ENCODE data around the gene KRT71. TPM values are rescaled to one million over a fixed set of nuclear protein-coding genes. Genes with fewer than 3 reads are reported as not detected.

KRT71 gene
- total and polyA plus RNA-seq, 5 donors: not detected

DNA sequence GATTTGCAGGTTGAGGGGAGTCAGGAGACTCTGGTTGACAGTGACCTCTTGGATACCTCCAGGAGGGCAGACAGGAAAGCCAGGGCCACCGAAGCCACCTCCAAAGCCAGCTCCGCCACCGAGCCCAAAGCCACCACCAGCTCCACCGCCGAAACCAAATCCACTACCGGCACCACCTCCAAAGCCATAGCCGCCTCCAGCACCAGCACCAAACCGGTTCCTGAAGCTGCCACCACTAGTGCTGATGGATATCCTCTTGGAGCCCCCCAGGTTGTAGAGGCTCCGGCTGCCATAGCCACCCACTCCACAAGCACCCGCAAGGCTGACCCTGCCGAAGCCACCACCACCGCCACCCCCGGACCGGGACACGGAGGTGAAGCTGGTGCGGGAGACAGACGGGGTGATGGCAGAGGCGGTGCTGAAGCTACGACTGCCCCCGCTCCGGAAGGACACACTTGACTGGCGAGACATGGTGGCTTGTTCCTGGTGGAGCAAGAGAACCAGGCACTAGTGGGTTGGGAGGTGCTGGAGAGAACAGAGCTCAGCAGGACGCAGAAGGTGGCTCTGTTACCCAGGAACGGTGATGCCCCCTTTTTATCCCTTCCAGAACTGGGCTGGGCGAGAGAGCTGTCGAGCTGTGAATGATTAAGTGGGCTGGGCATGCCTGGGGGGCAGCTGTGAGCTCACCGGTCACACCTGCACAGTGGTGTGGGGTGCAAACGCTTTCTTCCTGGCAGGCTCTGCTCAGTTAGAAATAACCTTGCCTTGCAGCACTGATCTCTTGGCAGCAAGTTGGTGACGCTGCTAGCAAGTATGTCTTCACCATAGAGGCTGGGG lies 32.9 kb downstream of the KRT71 start, which contains the start of gene KRT5:
Gene KRT5 (minus strand): TSS at position 569 of the 837 bp plus-strand sequence. CDS start 98 bp downstream, at position 471.
- intact Hi-C loops (cut with DNase I): no loop called here
- no peak within 1 kb of the TSS for H3K4me3 ChIP-seq (ENCODE audit: low read length)
- 83% methylated on average over 29 of the region's 29 CpGs for WGBS
- H3K9me3 ChIP-seq (ENCODE audit: control insufficient read depth, low read length): no peaks in the 10 kb centered on the region
- no peak for ATAC-seq
- no peaks in the 10 kb centered on the region for H3K4me1 ChIP-seq (ENCODE audit: control insufficient read depth, insufficient read depth, low read length)
- no peaks in the 10 kb centered on the region for H3K27me3 ChIP-seq (ENCODE audit: control insufficient read depth, insufficient read depth)
- no peak within 1 kb of the TSS for H3K27ac ChIP-seq (ENCODE audit: low read length)
- DNase-seq: no peak

DNA sequence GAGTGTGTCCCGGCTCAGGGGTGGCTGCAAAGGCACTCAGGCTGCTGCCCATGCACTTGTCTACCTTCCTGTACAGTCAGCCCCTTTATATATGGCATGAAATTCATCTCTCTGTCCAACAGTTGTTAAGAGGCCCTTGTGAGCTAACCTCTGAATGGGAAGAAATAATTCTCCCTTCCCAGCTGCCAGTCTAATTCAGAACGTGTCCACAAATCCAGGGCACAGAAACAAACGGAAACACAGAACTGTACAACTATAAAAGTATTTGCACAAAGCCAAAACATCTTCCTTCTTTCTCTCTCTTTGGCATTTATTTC lies 33.6 kb downstream of the KRT71 start:
- Histone ChIP-seq H3K4me1 (ENCODE audit: control insufficient read depth, insufficient read depth, low read length) (no peaks in the 10 kb centered on the region), H3K27ac (ENCODE audit: low read length) (no peak overlapping the region), H3K27me3 (ENCODE audit: control insufficient read depth, insufficient read depth) (no peaks in the 10 kb centered on the region), H3K9me3 (ENCODE audit: control insufficient read depth, low read length) (no peaks in the 10 kb centered on the region), H3K4me3 (ENCODE audit: low read length) (no peak overlapping the region)
- DNase-seq (no peak), ATAC-seq (no peak)
- intact Hi-C loops (cut with DNase I): no loop called here
- WGBS: 75% methylated on average over 3 of the region's 3 CpGs

DNA sequence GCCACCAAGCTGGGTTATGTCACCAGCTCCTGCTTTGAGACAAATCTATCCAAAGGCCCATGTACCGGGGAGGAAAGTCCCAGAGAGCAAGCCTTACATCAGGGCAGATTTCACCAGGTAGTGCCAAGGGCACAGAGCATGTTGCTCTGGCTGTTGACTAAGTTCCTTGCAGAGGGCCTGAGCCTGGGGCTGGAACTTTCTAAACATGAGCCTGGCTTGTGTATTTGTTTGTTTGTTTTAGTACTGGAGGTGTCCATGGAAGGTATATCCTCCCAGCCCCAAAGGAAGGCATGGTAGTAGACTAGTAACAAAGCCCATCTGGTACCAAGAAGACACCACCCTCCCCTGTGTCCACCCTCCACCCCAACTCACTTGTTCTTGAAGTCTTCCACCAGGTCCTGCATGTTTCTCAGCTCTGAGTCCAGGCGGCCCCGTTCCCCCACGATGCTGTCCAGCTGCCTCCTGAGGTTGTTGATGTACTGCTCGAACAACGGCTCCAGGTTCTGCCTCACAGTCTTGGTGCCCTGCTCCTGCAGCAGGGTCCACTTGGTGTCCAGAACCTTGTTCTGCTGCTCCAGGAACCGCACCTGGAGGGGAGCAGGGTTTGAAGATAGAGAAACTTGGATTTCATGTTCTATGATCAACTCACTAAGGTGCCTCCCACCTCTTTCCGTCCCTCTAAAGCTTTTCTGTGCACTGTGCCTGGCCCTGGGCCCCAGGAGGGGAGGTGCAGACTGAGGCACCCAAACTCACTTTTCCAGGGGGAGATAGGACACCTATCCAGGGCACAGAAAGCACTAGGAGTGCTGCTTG lies 34.2 kb downstream of the KRT71 start:
- ATAC-seq (no peak), DNase-seq (no peak)
- H3K27ac ChIP-seq (ENCODE audit: low read length): no peak overlapping the region
- H3K4me3 ChIP-seq (ENCODE audit: low read length): no peak overlapping the region
- 84% methylated on average over 8 of the region's 8 CpGs for WGBS
- H3K27me3 ChIP-seq (ENCODE audit: control insufficient read depth, insufficient read depth): no peaks in the 10 kb centered on the region
- no peaks in the 10 kb centered on the region for H3K9me3 ChIP-seq (ENCODE audit: control insufficient read depth, low read length)
- intact Hi-C loops (cut with DNase I): no loop called here
- H3K4me1 ChIP-seq (ENCODE audit: control insufficient read depth, insufficient read depth, low read length): no peaks in the 10 kb centered on the region

DNA sequence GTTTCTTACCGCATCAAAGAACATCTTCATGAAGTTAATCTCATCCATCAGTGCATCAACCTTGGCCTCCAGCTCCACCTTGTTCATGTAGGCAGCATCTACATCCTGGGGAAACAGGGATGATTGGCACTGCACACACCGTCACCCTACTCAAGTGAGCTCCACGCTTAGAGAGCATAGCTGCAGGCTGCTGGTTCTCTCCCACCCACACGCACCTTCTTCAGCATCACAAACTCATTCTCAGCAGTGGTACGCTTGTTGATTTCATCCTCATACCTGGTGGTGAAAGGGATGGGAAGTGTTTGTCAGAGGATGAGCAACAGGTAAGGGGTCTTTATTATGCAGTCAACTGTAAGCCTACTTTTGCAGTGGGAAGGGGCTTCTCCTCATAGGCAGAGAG lies 35.1 kb downstream of the KRT71 start:
- no peak for ATAC-seq
- no peak for DNase-seq
- Histone ChIP-seq H3K27me3 (ENCODE audit: control insufficient read depth, insufficient read depth) (no peaks in the 10 kb centered on the region), H3K9me3 (ENCODE audit: control insufficient read depth, low read length) (no peaks in the 10 kb centered on the region), H3K27ac (ENCODE audit: low read length) (no peak overlapping the region), H3K4me1 (ENCODE audit: control insufficient read depth, insufficient read depth, low read length) (no peaks in the 10 kb centered on the region), H3K4me3 (ENCODE audit: low read length) (no peak overlapping the region)
- 85% methylated on average over 5 of the region's 5 CpGs for WGBS
- intact Hi-C loops (cut with DNase I): no loop called here

DNA sequence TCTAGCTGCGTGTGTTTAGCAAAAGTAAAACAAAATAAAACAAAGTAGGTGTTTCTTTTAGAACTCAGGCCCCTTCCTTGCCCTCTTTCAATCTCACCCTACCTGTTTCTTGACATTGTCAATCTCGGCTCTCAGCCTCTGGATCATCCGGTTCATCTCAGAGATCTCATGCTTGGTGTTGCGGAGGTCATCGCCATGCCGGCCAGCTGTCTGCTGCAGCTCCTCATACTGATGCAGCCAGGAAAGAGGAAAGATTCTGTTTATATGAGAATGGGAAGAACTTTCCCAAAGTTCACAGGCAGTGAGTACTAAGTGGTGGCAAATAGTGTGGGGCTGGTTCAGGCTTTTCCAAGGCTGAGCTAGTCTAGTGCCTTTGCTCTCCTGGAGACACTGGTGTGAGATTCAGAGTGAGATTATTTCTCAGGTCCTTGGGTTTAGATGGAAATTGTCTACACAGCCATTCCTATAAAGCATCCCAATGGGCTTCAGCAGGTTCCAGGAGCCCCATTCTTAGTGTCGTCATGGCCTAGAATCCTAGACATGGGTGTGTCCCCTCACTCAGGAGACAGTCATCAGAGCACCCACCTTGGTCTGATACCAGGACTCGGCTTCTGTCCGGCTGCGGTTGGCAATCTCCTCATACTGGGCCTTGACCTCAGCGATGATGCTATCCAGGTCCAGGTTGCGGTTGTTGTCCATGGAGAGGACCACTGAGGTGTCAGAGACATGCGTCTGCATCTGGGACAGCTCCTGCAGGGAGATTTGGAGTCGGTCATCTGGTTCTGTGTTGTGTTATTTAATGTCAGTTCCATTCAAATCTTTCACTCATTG lies 35.7 kb downstream of the KRT71 start:
- ATAC-seq: no peak
- no peaks in the 10 kb centered on the region for H3K27me3 ChIP-seq (ENCODE audit: control insufficient read depth, insufficient read depth)
- H3K4me3 ChIP-seq (ENCODE audit: low read length): no peak overlapping the region
- no peak for DNase-seq
- 89% methylated on average over 14 of the region's 14 CpGs for WGBS
- H3K9me3 ChIP-seq (ENCODE audit: control insufficient read depth, low read length): no peaks in the 10 kb centered on the region
- no peak overlapping the region for H3K27ac ChIP-seq (ENCODE audit: low read length)
- H3K4me1 ChIP-seq (ENCODE audit: control insufficient read depth, insufficient read depth, low read length): no peaks in the 10 kb centered on the region
- intact Hi-C loops (cut with DNase I): no loop called here

DNA sequence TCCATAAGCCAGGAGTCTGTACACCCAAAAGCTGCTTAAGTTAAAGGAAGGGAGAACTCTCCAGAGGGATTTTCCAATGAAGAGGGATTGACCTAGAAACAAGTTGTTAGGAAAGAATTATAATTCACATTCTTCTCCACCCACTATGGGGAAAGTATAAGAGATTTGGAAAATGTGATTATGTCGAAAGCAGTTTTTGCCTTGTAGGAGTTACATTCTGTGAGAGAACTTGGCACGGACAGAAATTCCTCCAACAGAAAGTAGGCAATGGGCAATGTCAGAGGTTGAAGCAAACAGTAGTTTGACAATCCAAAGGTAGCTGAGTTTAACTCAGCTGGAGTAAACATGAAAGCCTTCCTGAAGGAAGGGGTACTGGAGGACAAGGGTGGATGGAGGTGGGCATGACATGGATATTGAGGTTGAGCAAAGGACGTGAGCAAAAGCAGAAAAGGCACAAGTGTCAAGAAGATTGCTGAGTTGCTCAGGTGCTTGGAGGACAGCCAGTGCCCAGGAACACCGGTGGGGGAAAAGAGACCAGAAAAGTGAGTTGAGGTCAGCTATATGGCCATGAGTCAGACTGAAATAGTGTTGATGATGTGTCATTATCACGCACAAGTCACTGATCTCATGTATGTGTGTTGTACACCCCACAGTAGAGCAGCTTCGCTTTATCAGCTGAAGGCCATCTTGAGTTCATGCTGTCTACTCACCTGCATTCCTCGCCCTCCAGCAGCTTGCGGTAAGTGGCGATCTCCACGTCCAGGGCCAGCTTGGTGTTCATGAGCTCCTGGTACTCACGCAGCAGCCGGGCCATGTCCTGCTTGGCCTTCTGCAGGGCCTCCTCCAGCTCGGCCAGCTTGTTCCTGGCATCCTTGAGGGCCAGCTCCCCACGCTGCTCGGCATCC lies 36.8 kb downstream of the KRT71 start:
- H3K9me3 ChIP-seq (ENCODE audit: control insufficient read depth, low read length): no peaks in the 10 kb centered on the region
- H3K27me3 ChIP-seq (ENCODE audit: control insufficient read depth, insufficient read depth): no peaks in the 10 kb centered on the region
- WGBS: 86% methylated on average over 15 of the region's 15 CpGs
- H3K4me3 ChIP-seq (ENCODE audit: low read length): no peak overlapping the region
- H3K4me1 ChIP-seq (ENCODE audit: control insufficient read depth, insufficient read depth, low read length): no peaks in the 10 kb centered on the region
- ATAC-seq (no peak), DNase-seq (no peak)
- intact Hi-C loops (cut with DNase I): no loop called here
- H3K27ac ChIP-seq (ENCODE audit: low read length): no peak overlapping the region

DNA sequence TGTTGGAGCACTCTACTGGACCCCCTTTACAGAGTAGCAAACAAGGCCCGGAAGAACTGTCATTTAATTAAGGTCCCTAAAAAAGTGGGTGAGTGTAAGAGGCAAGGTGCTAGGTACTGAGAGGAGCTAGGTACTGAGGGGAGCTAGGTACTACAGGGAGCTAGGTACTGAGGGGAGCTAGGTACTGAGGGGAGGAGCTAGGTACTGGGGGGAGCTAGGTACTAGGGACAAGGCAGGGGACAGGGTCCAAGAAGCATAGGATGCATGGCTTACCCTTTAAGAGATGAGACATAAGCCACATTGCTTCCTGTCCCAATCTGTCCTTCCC lies 37.7 kb downstream of the KRT71 start:
- DNase-seq: no peak
- Histone ChIP-seq H3K4me3 (ENCODE audit: low read length) (no peak overlapping the region), H3K27ac (ENCODE audit: low read length) (no peak overlapping the region), H3K9me3 (ENCODE audit: control insufficient read depth, low read length) (no peaks in the 10 kb centered on the region), H3K4me1 (ENCODE audit: control insufficient read depth, insufficient read depth, low read length) (no peaks in the 10 kb centered on the region), H3K27me3 (ENCODE audit: control insufficient read depth, insufficient read depth) (no peaks in the 10 kb centered on the region)
- ATAC-seq: no peak
- 94% methylated on average over 1 of the region's 1 CpG for WGBS
- intact Hi-C loops (cut with DNase I): no loop called here

DNA sequence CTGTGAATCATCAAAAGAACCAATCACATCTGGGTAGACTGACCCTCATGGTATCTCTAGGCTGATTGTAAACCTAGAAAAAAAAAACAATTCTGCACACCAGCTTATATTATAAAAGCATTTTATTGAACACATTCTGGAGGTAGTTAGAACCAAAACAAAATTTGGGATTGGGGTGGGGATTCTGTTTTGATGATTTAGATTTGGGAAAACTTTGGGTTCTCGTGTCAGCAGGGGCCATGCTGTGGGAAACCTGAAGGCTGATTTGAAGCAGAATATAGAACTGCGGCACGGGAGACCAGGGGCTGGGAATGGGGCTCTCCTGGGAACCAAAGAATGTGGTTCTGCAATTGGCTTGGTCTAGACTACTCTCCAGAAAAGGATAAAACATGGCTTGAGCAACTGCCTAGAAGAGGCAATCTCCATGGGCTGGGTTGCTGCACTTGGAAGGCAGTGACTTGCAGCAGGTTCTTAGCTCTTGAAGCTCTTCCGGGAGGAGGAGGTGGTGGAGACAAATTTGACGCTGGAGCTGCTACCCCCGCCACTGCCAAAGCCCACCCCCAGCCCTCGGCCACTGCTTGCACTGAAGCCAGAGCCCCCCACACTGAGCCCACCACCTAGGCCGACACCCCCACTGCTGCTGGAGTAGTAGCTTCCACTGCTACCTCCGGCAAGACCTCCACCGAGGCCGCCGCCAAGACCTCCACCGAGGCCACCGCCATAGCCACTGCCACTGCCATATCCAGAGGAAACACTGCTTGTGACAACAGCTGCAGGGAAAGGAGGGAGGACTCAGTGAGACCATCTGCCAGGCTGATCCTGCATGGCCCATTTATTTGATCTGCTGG lies 38.2 kb downstream of the KRT71 start:
- DNase-seq: no peak
- intact Hi-C loops (cut with DNase I): no loop called here
- Histone ChIP-seq H3K27me3 (ENCODE audit: control insufficient read depth, insufficient read depth) (no peaks in the 10 kb centered on the region), H3K27ac (ENCODE audit: low read length) (no peak overlapping the region), H3K4me3 (ENCODE audit: low read length) (no peak overlapping the region), H3K9me3 (ENCODE audit: control insufficient read depth, low read length) (no peaks in the 10 kb centered on the region), H3K4me1 (ENCODE audit: control insufficient read depth, insufficient read depth, low read length) (no peaks in the 10 kb centered on the region)
- WGBS: 88% methylated on average over 14 of the region's 14 CpGs
- ATAC-seq: no peak

DNA sequence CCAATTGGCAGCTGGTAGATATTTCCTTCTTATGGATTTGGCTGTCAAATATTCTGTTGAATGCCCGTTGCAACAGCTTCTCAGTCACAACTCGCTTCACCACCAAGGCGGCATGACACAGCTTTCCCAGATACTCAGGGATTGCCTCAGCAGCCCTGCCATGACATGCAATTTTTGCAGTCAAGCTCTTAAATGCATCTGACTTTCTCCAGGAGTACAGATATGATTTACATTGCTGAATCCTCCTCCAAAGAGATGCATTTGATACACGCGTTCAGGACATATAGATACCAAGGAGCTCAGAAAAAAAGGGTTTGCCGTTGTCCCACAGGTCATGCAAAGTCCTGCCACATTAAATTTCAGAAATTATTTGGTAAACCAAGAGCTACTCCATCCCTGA lies 39.2 kb downstream of the KRT71 start:
- Histone ChIP-seq H3K4me1 (ENCODE audit: control insufficient read depth, insufficient read depth, low read length) (no peaks in the 10 kb centered on the region), H3K27me3 (ENCODE audit: control insufficient read depth, insufficient read depth) (no peaks in the 10 kb centered on the region), H3K9me3 (ENCODE audit: control insufficient read depth, low read length) (no peaks in the 10 kb centered on the region), H3K27ac (ENCODE audit: low read length) (no peak overlapping the region), H3K4me3 (ENCODE audit: low read length) (no peak overlapping the region)
- whole genome bisulfite sequencing: 89% methylated on average over 6 of the region's 6 CpGs
- intact Hi-C loops (cut with DNase I): no loop called here
- DNase-seq: no peak
- ATAC-seq: no peak

DNA sequence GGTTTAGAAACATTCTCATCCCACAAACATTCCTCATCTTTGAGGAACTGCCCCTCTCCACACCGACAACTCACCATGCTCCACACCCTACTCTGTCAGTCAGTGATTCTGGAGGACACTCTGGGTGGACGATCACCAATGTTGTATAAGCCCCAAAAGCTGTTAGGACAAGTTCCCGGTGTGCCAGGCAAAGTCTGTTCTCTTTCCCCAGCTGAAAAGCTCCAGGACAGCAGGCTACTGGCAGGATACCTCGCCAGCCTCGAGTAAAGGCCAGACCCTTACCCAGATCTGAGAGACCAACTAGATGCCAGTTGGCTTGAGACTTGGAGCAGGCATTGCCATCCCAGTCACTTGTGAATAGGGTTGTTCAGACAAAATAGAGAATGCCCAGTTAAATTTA lies 44.7 kb downstream of the KRT71 start:
- Histone ChIP-seq H3K4me1 (ENCODE audit: control insufficient read depth, insufficient read depth, low read length) (peaks cover 2% of the 10 kb centered on the region), H3K27me3 (ENCODE audit: control insufficient read depth, insufficient read depth) (no peaks in the 10 kb centered on the region), H3K9me3 (ENCODE audit: control insufficient read depth, low read length) (no peaks in the 10 kb centered on the region), H3K27ac (ENCODE audit: low read length) (no peak overlapping the region), H3K4me3 (ENCODE audit: low read length) (no peak overlapping the region)
- DNase-seq (no peak), ATAC-seq (no peak)
- WGBS: 81% methylated on average over 5 of the region's 5 CpGs
- intact Hi-C loops (cut with DNase I): loop anchor here in 3 of 4 donors (10.0 kb wide), 1 partner anchor 133 kb away; no protein-coding TSS in a partner anchor
